Measurements from ENCODE around the gene SEC24C. TPM values are rescaled to one million over a fixed set of nuclear protein-coding genes. Genes with fewer than 3 reads are reported as not detected.

The SEC24C gene
- total RNA-seq, 2 donors from 2014 or later, result 63.2 to 71.4 TPM

- Histone ChIP-seq H3K27me3 (ENCODE audit: control insufficient read depth, insufficient read depth, low read length, poor library complexity, severe bottlenecking) (no peaks in the 10 kb centered on the region), H3K27ac (ENCODE audit: low read depth, low read length) (no peak overlapping the region), H3K4me1 (ENCODE audit: control insufficient read depth, insufficient read depth, low read length) (peaks cover 3% of the 10 kb centered on the region), H3K4me3 (ENCODE audit: low read length) (no peak overlapping the region), H3K36me3 (ENCODE audit: control insufficient read depth, insufficient read depth, low read length) (peaks cover 76% of the 10 kb centered on the region), H3K9me3 (ENCODE audit: control insufficient read depth, low read length) (no peaks in the 10 kb centered on the region), H3K9ac (ENCODE audit: extremely low read depth, low read length, poor library complexity, severe bottlenecking) (no peak overlapping the region)
- no peaks in the 10 kb centered on the region for H3K27me3 Mint-ChIP-seq (ENCODE audit: insufficient read depth)
- TF ChIP-seq CTCF (conservative IDR thresholded peaks at IDR 0.05), result peak; percentile 46
- 90 to 91% methylated on average over 7 to 11 of the region's 11 CpGs for WGBS, 2 experiments (ENCODE audit: insufficient coverage in 1 of 2, insufficient read length in 1 of 2)
- DNase-seq, result peak; percentile 63
- H3K27ac Mint-ChIP-seq, result no peak overlapping the region
- H3K4me1 Mint-ChIP-seq, result peaks cover 15% of the 10 kb centered on the region
- H3K36me3 Mint-ChIP-seq (ENCODE audit: low read depth), result peaks cover 63% of the 10 kb centered on the region
- H3K4me3 Mint-ChIP-seq, result no peak overlapping the region
- no peaks in the 10 kb centered on the region for H3K9me3 Mint-ChIP-seq
Measured at GRCh38 chr10:73768881-73769280, 24.7 kb downstream of the SEC24C start.

GRCh38 chr10:73769396-73769795, 25.2 kb downstream of the SEC24C start:
- Mint-ChIP-seq H3K27ac (no peak overlapping the region), H3K9me3 (no peaks in the 10 kb centered on the region), H3K4me3 (no peak overlapping the region), H3K36me3 (ENCODE audit: low read depth) (peaks cover 60% of the 10 kb centered on the region), H3K4me1 (peaks cover 19% of the 10 kb centered on the region), H3K27me3 (ENCODE audit: insufficient read depth) (no peaks in the 10 kb centered on the region)
- Histone ChIP-seq H3K9ac (ENCODE audit: extremely low read depth, low read length, poor library complexity, severe bottlenecking) (no peak overlapping the region), H3K4me3 (ENCODE audit: low read length) (no peak overlapping the region), H3K27me3 (ENCODE audit: control insufficient read depth, insufficient read depth, low read length, poor library complexity, severe bottlenecking) (no peaks in the 10 kb centered on the region), H3K9me3 (ENCODE audit: control insufficient read depth, low read length) (no peaks in the 10 kb centered on the region), H3K27ac (ENCODE audit: low read depth, low read length) (no peak overlapping the region), H3K4me1 (ENCODE audit: control insufficient read depth, insufficient read depth, low read length) (peaks cover 3% of the 10 kb centered on the region), H3K36me3 (ENCODE audit: control insufficient read depth, insufficient read depth, low read length) (peaks cover 71% of the 10 kb centered on the region)
- WGBS, 2 experiments (ENCODE audit: insufficient coverage in 1 of 2, insufficient read length in 1 of 2), result 99 to 100% methylated on average over 2 to 5 of the region's 5 CpGs
- DNase-seq, result no peak
- TF ChIP-seq CTCF (conservative IDR thresholded peaks at IDR 0.05), result no peak

GRCh38 chr10:73771722-73772280, 27.6 kb downstream of the SEC24C start:
- WGBS, 2 experiments (ENCODE audit: insufficient coverage in 1 of 2, insufficient read length in 1 of 2), result 22 to 29% methylated on average over 16 to 17 of the region's 17 CpGs
- H3K9me3 ChIP-seq (ENCODE audit: control insufficient read depth, low read length), result no peaks in the 10 kb centered on the region
- peak overlapping the region; percentile 62 for H3K9ac ChIP-seq (ENCODE audit: extremely low read depth, low read length, poor library complexity, severe bottlenecking)
- no peaks in the 10 kb centered on the region for H3K27me3 Mint-ChIP-seq (ENCODE audit: insufficient read depth)
- peak overlapping the region; percentile 86 for H3K4me3 ChIP-seq (ENCODE audit: low read length)
- no peaks in the 10 kb centered on the region for H3K9me3 Mint-ChIP-seq
- peaks cover 28% of the 10 kb centered on the region for H3K4me1 Mint-ChIP-seq
- H3K36me3 ChIP-seq (ENCODE audit: control insufficient read depth, insufficient read depth, low read length), result peaks cover 58% of the 10 kb centered on the region
- H3K4me3 Mint-ChIP-seq, result peak overlapping the region; percentile 80
- DNase-seq, result peak; percentile 76
- peaks cover 6% of the 10 kb centered on the region for H3K4me1 ChIP-seq (ENCODE audit: control insufficient read depth, insufficient read depth, low read length)
- peaks cover 47% of the 10 kb centered on the region for H3K36me3 Mint-ChIP-seq (ENCODE audit: low read depth)
- H3K27me3 ChIP-seq (ENCODE audit: control insufficient read depth, insufficient read depth, low read length, poor library complexity, severe bottlenecking), result no peaks in the 10 kb centered on the region
- peak overlapping the region; percentile 82 for H3K27ac ChIP-seq (ENCODE audit: low read depth, low read length)
- peak overlapping the region; percentile 83 for H3K27ac Mint-ChIP-seq
- peak; percentile 35 for TF ChIP-seq CTCF (conservative IDR thresholded peaks at IDR 0.05)

All from endodermal cell (in vitro differentiated cells).